ENCODE data around the gene GMDS.

DNA sequence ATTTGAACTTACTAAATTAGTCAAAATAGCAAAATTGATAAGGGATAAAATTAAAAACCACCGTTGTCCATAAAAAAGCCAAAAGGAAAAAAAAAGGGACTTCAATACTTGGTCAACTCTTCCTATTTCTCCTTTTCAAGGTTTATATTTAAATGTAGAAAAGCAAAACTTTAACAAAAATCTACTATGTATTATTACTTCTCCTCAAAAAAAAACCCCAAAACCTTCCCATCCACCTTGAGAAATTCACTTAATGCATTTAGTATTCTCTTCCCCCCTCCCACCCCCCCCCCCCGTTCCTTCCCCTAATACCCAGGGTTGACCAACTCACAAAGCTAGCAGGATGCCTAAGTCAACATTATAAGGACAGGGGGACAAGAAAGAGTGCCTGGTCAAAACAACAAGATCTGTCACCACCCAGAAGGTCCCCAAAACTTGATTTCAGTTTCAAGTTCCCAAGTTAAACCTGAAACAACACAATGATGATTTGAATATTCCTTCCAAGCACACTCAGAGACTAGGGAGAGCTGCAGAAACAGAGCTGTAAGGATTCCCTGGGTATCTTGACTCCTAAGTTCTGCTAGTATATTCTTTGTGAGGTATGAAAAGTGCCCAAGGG, 14.6 kb downstream of the GMDS start:
- TF ChIP-seq POLR2A (IDR thresholded peaks at IDR 0.05; ENCODE audit: low read depth, low read length) (no peak), POLR2AphosphoS5 (IDR thresholded peaks at IDR 0.05; ENCODE audit: low read depth, low read length) (no peak)

All from GM12892 (cell line).